ENCODE data around the gene THAP4. TPM values are rescaled to one million over a fixed set of nuclear protein-coding genes. Genes with fewer than 3 reads are reported as not detected.

Gene THAP4
- total RNA-seq, 1 experiment from 2014 or later = 71.2 TPM

DNA sequence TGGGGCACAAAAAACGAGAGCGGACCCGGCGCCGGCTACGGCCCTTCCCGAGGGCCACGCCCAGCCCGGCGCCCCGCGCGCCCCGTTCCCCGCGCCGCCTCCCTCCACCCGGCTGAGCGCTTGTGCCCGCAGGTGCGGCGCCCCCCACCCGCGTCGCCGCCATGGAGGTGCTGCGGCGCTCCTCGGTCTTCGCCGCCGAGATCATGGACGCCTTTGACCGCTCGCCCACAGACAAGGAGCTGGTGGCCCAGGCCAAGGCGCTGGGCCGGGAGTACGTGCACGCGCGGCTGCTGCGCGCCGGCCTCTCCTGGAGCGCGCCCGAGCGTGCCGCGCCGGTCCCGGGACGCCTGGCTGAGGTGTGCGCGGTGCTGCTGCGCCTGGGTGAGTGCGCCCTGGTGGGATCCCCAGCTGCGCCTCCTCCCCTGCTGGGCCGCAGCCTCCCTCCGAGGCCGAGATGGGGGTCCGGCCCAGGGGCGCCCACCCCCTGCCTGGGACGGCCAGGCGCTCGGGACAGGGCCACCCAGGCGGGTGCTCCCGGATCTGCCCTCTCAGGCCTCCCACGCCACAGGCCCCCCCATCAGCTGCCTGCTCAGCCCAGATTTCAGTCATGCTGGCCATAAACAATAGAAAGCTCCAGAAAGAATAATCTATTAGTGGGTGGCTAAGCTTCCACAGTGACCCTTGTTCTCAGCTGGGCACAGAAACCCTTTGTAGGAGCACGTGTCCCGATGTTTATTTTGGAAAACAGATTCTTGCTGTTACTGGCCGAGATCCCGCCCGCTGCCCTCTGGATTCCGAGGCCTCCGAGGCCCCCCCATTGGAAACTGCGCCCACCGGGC, 77.4 kb downstream of the THAP4 start:
- H3K27me3 ChIP-seq (ENCODE audit: insufficient read depth, low read length) = no peaks in the 10 kb centered on the region
- DNase-seq (ENCODE audit: low read depth, low spot score) = no peak
- no peak overlapping the region for H2AFZ ChIP-seq (ENCODE audit: low read depth, low read length, poor library complexity, severe bottlenecking)
- no peaks in the 10 kb centered on the region for H3K9me3 ChIP-seq (ENCODE audit: control insufficient read depth in 1 of 2, insufficient read depth in 1 of 2, low read depth in 1 of 2, low read length in 2 of 2)
- CTCF ChIA-PET = interaction anchor here (0.6 to 1.5 kb wide), 2 partner anchors 143 to 993 kb away, joined by 3 read pairs; partner anchors contain the start of gene ING5
- H3K36me3 ChIP-seq (ENCODE audit: control insufficient read depth in 1 of 2, insufficient read depth in 2 of 2, low read length in 2 of 2) = peaks cover 4 to 13% of the 10 kb centered on the region in 2 experiments; a peak in 3 of 4 replicates
- peaks cover 40% of the 10 kb centered on the region for H3K79me2 ChIP-seq (ENCODE audit: insufficient read depth, low read length)
- H3K4me1 ChIP-seq (ENCODE audit: control insufficient read depth in 1 of 2, insufficient read depth in 2 of 2, low read length in 2 of 2) = peaks cover 29 to 63% of the 10 kb centered on the region in 2 experiments; a peak in 3 of 4 replicates
- no peaks in the 10 kb centered on the region for H3K9me2 ChIP-seq (ENCODE audit: insufficient read depth)
- no TSS peak for BruUV-seq (replicated peaks)
- H3K9ac ChIP-seq (ENCODE audit: low read length) = peak overlapping the region; percentile 87
- peak overlapping the region; percentile 97 for H3K4me2 ChIP-seq (ENCODE audit: low read length)
- peak; percentile 61 for ATAC-seq
- peak; percentile 73 for TF ChIP-seq ZFX (IDR thresholded peaks at IDR 0.05)
- peak; percentile 60 for TF ChIP-seq POLR2AphosphoS5 (IDR thresholded peaks at IDR 0.05; ENCODE audit: low read depth, low read length)
- TF ChIP-seq SRF (IDR thresholded peaks at IDR 0.05; ENCODE audit: low read depth) = no peak
- RAD21 ChIA-PET (ENCODE audit: low non-redundant PET in 1 of 2, low total read pairs in 2 of 2, uncharacterized antibody in 2 of 2, unreplicated experiment in 2 of 2) = interaction anchor here in 1 of 2 experiments (1.0 kb wide), 1 partner anchor 143 kb away, joined by 3 read pairs; the partner anchor contains the start of gene ING5
- peak overlapping the region; percentile 67 to 79 for H3K4me3 ChIP-seq (replicated peaks in 1 of 2; ENCODE audit: low read depth in 1 of 2, low read length in 2 of 2)
- H4K20me1 ChIP-seq (ENCODE audit: insufficient read depth) = no peaks in the 10 kb centered on the region
- intact Hi-C loops (cut with micrococcal nuclease) = loop anchor here (5.0 to 10.0 kb wide), 3 partner anchors 78 to 325 kb away; partner anchors contain the start of genes ATG4B, FARP2 and THAP4
- H3K27ac ChIP-seq (ENCODE audit: low read depth, low read length) = peak overlapping the region; percentile 95
- POLR2A ChIA-PET = interaction anchor here (1.0 kb wide), 1 partner anchor 9 kb away, joined by 4 read pairs; no protein-coding TSS in a partner anchor

DNA sequence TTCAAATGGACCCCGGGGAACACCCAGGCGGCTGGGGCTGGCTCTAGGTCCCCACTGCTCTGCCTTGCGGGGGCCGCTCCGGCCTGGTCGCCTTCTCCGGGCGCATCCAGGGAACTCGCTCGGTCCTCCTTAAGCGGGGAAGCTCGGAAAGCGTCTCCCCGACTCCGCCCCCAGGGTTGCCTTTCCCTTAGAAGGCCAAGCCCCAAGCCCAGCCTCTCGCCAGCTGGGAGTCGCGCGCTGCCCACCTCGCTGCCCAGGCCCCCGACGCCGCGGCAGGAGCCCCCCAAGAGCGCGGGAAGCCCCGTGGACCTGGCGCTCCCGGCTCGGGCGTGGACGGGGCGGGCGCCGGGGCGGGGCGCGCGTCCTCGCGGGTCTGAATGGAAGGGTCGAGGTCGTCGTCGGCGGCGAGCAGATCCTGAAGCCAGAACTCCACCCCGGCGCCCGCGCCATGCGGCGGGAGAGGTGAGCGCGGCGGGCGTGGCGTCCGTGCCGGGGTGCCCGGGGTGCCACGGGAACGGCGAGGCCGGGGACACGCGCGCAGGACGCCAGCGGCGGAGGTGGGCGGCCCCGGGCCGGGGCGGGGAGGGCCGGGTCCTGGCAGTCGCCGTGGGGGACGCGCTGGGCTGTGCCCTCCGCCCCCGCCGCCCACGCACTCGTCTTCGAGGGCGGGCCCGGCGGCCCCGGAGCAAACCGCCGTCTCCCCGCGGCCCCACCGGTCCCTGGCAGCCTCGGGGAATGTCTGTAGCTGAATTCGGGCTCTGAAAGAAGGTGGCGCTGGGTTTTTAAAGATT, 78.2 kb downstream of the THAP4 start, which contains the start of gene BOK:
Gene BOK (plus strand): TSS at position 214 of the 791 bp plus-strand sequence. CDS start 739 bp downstream, outside the sequence.
- ATAC-seq (peak; percentile 77), DNase-seq (ENCODE audit: low read depth, low spot score) (peak; percentile 72)
- ChIA-PET RAD21 (ENCODE audit: low non-redundant PET in 1 of 2, low total read pairs in 2 of 2, uncharacterized antibody in 2 of 2, unreplicated experiment in 2 of 2) (interaction anchor here in 1 of 2 experiments (1.0 kb wide), 1 partner anchor 143 kb away, joined by 3 read pairs; the partner anchor contains the start of gene ING5), POLR2A (interaction anchor here (0.8 to 1.0 kb wide), 2 partner anchors 9 to 18 kb away, joined by 3 to 4 read pairs; no protein-coding TSS in a partner anchor), CTCF (interaction anchor here (0.6 to 1.5 kb wide), 2 partner anchors 143 to 992 kb away, joined by 3 read pairs; partner anchors contain the start of gene ING5)
- peak within 1 kb of the TSS; percentile 95 for H3K27ac ChIP-seq (ENCODE audit: low read depth, low read length)
- no peaks in the 10 kb centered on the region for H3K27me3 ChIP-seq (ENCODE audit: insufficient read depth, low read length)
- intact Hi-C loops (cut with micrococcal nuclease) = loop anchor here (5.0 to 10.0 kb wide), 3 partner anchors 79 to 326 kb away; partner anchors contain the start of genes ATG4B, FARP2 and THAP4
- peak within 1 kb of the TSS; percentile 97 for H3K4me2 ChIP-seq (ENCODE audit: low read length)
- no TSS peak for BruUV-seq (replicated peaks)
- no peak for TF ChIP-seq JUND (IDR thresholded peaks at IDR 0.05)
- peak; percentile 31 for TF ChIP-seq POLR2A (IDR thresholded peaks at IDR 0.05; ENCODE audit: borderline replicate concordance, extremely low read depth, insufficient read depth, insufficient read length)
- TF ChIP-seq ZFX (IDR thresholded peaks at IDR 0.05) = no peak; the same call in none of the 2 replicates
- no peak for TF ChIP-seq ELF1 (IDR thresholded peaks at IDR 0.05; ENCODE audit: borderline replicate concordance, low read depth)
- no peak for TF ChIP-seq EGR1 (IDR thresholded peaks at IDR 0.05; ENCODE audit: low read depth)
- peak; percentile 69; the same call in 1 of the 2 replicates for TF ChIP-seq POLR2AphosphoS5 (IDR thresholded peaks at IDR 0.05; ENCODE audit: low read depth, low read length)
- H3K4me1 ChIP-seq (ENCODE audit: control insufficient read depth in 1 of 2, insufficient read depth in 2 of 2, low read length in 2 of 2) = peaks cover 29 to 56% of the 10 kb centered on the region in 2 experiments; a peak in 3 of 4 replicates
- H3K36me3 ChIP-seq (ENCODE audit: control insufficient read depth in 1 of 2, insufficient read depth in 2 of 2, low read length in 2 of 2) = peaks cover 4 to 9% of the 10 kb centered on the region in 2 experiments; a peak in 3 of 4 replicates
- peak within 1 kb of the TSS; percentile 83 for H2AFZ ChIP-seq (ENCODE audit: low read depth, low read length, poor library complexity, severe bottlenecking)
- peak within 1 kb of the TSS; percentile 67 to 79 for H3K4me3 ChIP-seq (replicated peaks in 1 of 2; ENCODE audit: low read depth in 1 of 2, low read length in 2 of 2)
- no peaks in the 10 kb centered on the region for H3K9me3 ChIP-seq (ENCODE audit: control insufficient read depth in 1 of 2, insufficient read depth in 1 of 2, low read depth in 1 of 2, low read length in 2 of 2)
- H3K79me2 ChIP-seq (ENCODE audit: insufficient read depth, low read length) = peaks cover 40% of the 10 kb centered on the region
- H3K9me2 ChIP-seq (ENCODE audit: insufficient read depth) = no peaks in the 10 kb centered on the region
- peak within 1 kb of the TSS; percentile 87 for H3K9ac ChIP-seq (ENCODE audit: low read length)
- H4K20me1 ChIP-seq (ENCODE audit: insufficient read depth) = no peaks in the 10 kb centered on the region

All from HCT116 (cell line).